COR-L47 (cell line): Measurements from ENCODE around the gene SLC13A3.

Source experiments
- DNase-seq: peaks from one replicate; lab custom pipeline; 2025; lab: John Stamatoyannopoulos, UW

SLC13A3 gene

GRCh38 chr20:46523108-46523507, 128.2 kb downstream of the SLC13A3 start:
- no peak for DNase-seq

GRCh38 chr20:46520976-46521579, 130.2 kb downstream of the SLC13A3 start:
- peak; percentile 49 for DNase-seq

GRCh38 chr20:46520540-46520939, 130.7 kb downstream of the SLC13A3 start:
- no peak for DNase-seq

- no peak for DNase-seq
Observed at GRCh38 chr20:46519471-46520068, 131.7 kb downstream of the SLC13A3 start.

- peak; percentile 85 for DNase-seq
Observed at GRCh38 chr20:46512943-46513844, 138.1 kb downstream of the SLC13A3 start, which contains the start of gene ZNF334. Gene ZNF334, minus strand, starts transcription at chr20:46513559. Its CDS starts 1,457 bp downstream, at chr20:46512102.

GRCh38 chr20:46509523-46509922, 141.7 kb downstream of the SLC13A3 start:
- DNase-seq = no peak
